Neutrophil (primary cell): ENCODE measurements around the gene THSD7B.

Source experiments
- H3K27ac ChIP-seq: fragments of 200-600 bp; sonication (generic); 2 replicates; pipeline ENCODE4 v1.5.1; 2016; ENCODE audit warnings: mild to moderate bottlenecking, moderate library complexity
- H3K27me3 ChIP-seq: fragments of 200-600 bp; sonication (generic); 2 replicates; pipeline ENCODE4 v1.6.0; 2016; ENCODE audit warnings: mild to moderate bottlenecking
- H3K36me3 ChIP-seq: fragments of 200-600 bp; sonication (generic); 2 replicates; pipeline ENCODE4 v1.5.1; 2017
- H3K4me1 ChIP-seq, 2 experiments: fragments of 200-600 bp in 1 of 2; sonication (generic) in 1 of 2; 1 replicate in 1 of 2; 2 replicates in 1 of 2; pipeline versions ENCODE4 v1.5.1 to v1.6.1; 2013 to 2016; ENCODE audit warnings: low read depth in 1 of 2, low read length in 1 of 2, mild to moderate bottlenecking in 1 of 2, moderate library complexity in 1 of 2; ENCODE audit not compliant: control insufficient read depth in 1 of 2, insufficient read depth in 1 of 2
- H3K4me3 ChIP-seq, 2 experiments: fragments of 200-600 bp in 1 of 2; sonication (generic) in 1 of 2; 1 replicate in 1 of 2; 2 replicates in 1 of 2; pipeline ENCODE4 v1.5.1; 2013 to 2016; ENCODE audit warnings: low read depth in 1 of 2, low read length in 1 of 2, mild to moderate bottlenecking in 1 of 2, moderate library complexity in 1 of 2
- H3K9me3 ChIP-seq: fragments of 200-600 bp; sonication (generic); 2 replicates; pipeline ENCODE4 v1.5.1; 2016
- CTCF ChIP-seq: fragments of 200-600 bp; sonication (generic); IDR thresholded peaks from 2 replicates; pipeline ENCODE4 v1.5.1; 2016; ENCODE audit warnings: antibody characterized with exemption

The THSD7B gene

GRCh38 chr2:137369106-137369505 is 603.8 kb downstream of the THSD7B start:
- Histone ChIP-seq H3K9me3 (no peaks in the 10 kb centered on the region), H3K27me3 (no peaks in the 10 kb centered on the region), H3K36me3 (no peaks in the 10 kb centered on the region), H3K27ac (no peak overlapping the region), H3K4me3 (no peak overlapping the region), H3K4me1 (no peaks in the 10 kb centered on the region)
- TF ChIP-seq CTCF, result no peak

GRCh38 chr2:137379186-137379585 is 613.8 kb downstream of the THSD7B start:
- Histone ChIP-seq H3K4me3 (no peak overlapping the region), H3K9me3 (no peaks in the 10 kb centered on the region), H3K27ac (no peak overlapping the region), H3K36me3 (no peaks in the 10 kb centered on the region), H3K27me3 (no peaks in the 10 kb centered on the region), H3K4me1 (no peaks in the 10 kb centered on the region)
- TF ChIP-seq CTCF, result no peak

GRCh38 chr2:137380610-137381009 is 615.3 kb downstream of the THSD7B start:
- TF ChIP-seq CTCF, result no peak
- no peaks in the 10 kb centered on the region for H3K4me1 ChIP-seq
- H3K4me3 ChIP-seq, result no peak overlapping the region
- no peaks in the 10 kb centered on the region for H3K9me3 ChIP-seq
- H3K27ac ChIP-seq, result no peak overlapping the region
- no peaks in the 10 kb centered on the region for H3K27me3 ChIP-seq
- no peaks in the 10 kb centered on the region for H3K36me3 ChIP-seq

GRCh38 chr2:137381731-137382130 is 616.4 kb downstream of the THSD7B start:
- no peak overlapping the region for H3K27ac ChIP-seq
- H3K9me3 ChIP-seq, result no peaks in the 10 kb centered on the region
- TF ChIP-seq CTCF, result no peak
- no peaks in the 10 kb centered on the region for H3K27me3 ChIP-seq
- H3K4me1 ChIP-seq, result no peaks in the 10 kb centered on the region
- H3K36me3 ChIP-seq, result no peaks in the 10 kb centered on the region
- H3K4me3 ChIP-seq, result no peak overlapping the region

- no peak for TF ChIP-seq CTCF
- no peaks in the 10 kb centered on the region for H3K27me3 ChIP-seq
- H3K9me3 ChIP-seq, result no peaks in the 10 kb centered on the region
- H3K4me3 ChIP-seq, result no peak overlapping the region
- no peaks in the 10 kb centered on the region for H3K36me3 ChIP-seq
- H3K4me1 ChIP-seq, result no peaks in the 10 kb centered on the region
- H3K27ac ChIP-seq, result no peak overlapping the region
These were observed 618.0 kb downstream of the THSD7B start for GRCh38 chr2:137383391-137383790.

GRCh38 chr2:137387044-137387443 is 621.7 kb downstream of the THSD7B start:
- TF ChIP-seq CTCF, result no peak
- no peak overlapping the region for H3K4me3 ChIP-seq
- H3K36me3 ChIP-seq, result no peaks in the 10 kb centered on the region
- no peaks in the 10 kb centered on the region for H3K27me3 ChIP-seq
- no peaks in the 10 kb centered on the region for H3K9me3 ChIP-seq
- no peaks in the 10 kb centered on the region for H3K4me1 ChIP-seq
- H3K27ac ChIP-seq, result no peak overlapping the region
